Ishikawa (cell line): ENCODE data around the gene PTPN7.

ENCODE experiments used
- CEBPB ChIP-seq: IDR thresholded peaks from 2 replicates; pipeline ENCODE4 v1.6.1; 2012
- CREB1 ChIP-seq: IDR thresholded peaks from 2 replicates; pipeline ENCODE4 v1.6.1; 2012; ENCODE audit warnings: low read depth
- EGR1 ChIP-seq: IDR thresholded peaks from 2 replicates; pipeline ENCODE4 v1.6.1; 2012
- EP300 ChIP-seq: IDR thresholded peaks from 2 replicates; pipeline ENCODE4 v1.6.1; 2012; ENCODE audit warnings: borderline replicate concordance
- FOXM1 ChIP-seq: IDR thresholded peaks from 2 replicates; pipeline ENCODE4 v1.6.1; 2012; ENCODE audit warnings: low read depth, borderline replicate concordance
- MAX ChIP-seq: IDR thresholded peaks from 2 replicates; pipeline ENCODE4 v1.6.1; 2012
- NFIC ChIP-seq: IDR thresholded peaks from 2 replicates; pipeline ENCODE4 v1.6.1; 2012
- RAD21 ChIP-seq: IDR thresholded peaks from 2 replicates; pipeline ENCODE4 v1.6.1; 2012; ENCODE audit warnings: low read depth
- REST ChIP-seq: IDR thresholded peaks from 2 replicates; pipeline ENCODE4 v1.6.1; 2012; ENCODE audit warnings: low read depth, mild to moderate bottlenecking
- TAF1 ChIP-seq: IDR thresholded peaks from 2 replicates; pipeline ENCODE4 v1.6.1; 2012; ENCODE audit warnings: low read depth, mild to moderate bottlenecking
- TCF12 ChIP-seq: IDR thresholded peaks from 2 replicates; pipeline ENCODE4 v1.6.1; 2012; ENCODE audit warnings: low read depth
- TEAD4 ChIP-seq: IDR thresholded peaks from 2 replicates; pipeline ENCODE4 v1.6.1; 2012
- USF1 ChIP-seq: IDR thresholded peaks from 2 replicates; pipeline ENCODE4 v1.6.1; 2012
- YY1 ChIP-seq: IDR thresholded peaks from 2 replicates; pipeline ENCODE4 v1.6.1; 2012; ENCODE audit warnings: low read depth
- ZBTB7A ChIP-seq: IDR thresholded peaks from 2 replicates; pipeline ENCODE4 v1.6.1; 2012; ENCODE audit warnings: low read depth

PTPN7 gene

GRCh38 chr1:202152399-202152798 lies 8.0 kb downstream of the PTPN7 start:
- TF ChIP-seq REST = no peak
- TF ChIP-seq EP300 = no peak
- no peak for TF ChIP-seq MAX
- no peak for TF ChIP-seq EGR1
- TF ChIP-seq CREB1 = no peak
- no peak for TF ChIP-seq TAF1
- no peak for TF ChIP-seq TCF12
- no peak for TF ChIP-seq TEAD4

- TF ChIP-seq FOXM1 (no peak), EGR1 (no peak), REST (no peak), USF1 (no peak), TEAD4 (no peak), ZBTB7A (no peak), CEBPB (no peak), RAD21 (no peak)
These were observed 9.4 kb downstream of the PTPN7 start for GRCh38 chr1:202151045-202151444.

GRCh38 chr1:202150602-202151001 lies 9.8 kb downstream of the PTPN7 start:
- TF ChIP-seq USF1 (no peak), TCF12 (no peak), FOXM1 (no peak), EGR1 (no peak), MAX (no peak), EP300 (no peak), CREB1 (no peak), TAF1 (no peak), TEAD4 (no peak), RAD21 (no peak), YY1 (no peak), ZBTB7A (no peak), CEBPB (no peak), NFIC (no peak), REST (no peak)

- TF ChIP-seq FOXM1 = no peak
- no peak for TF ChIP-seq RAD21
- TF ChIP-seq TCF12 = no peak
- no peak for TF ChIP-seq MAX
- TF ChIP-seq CREB1 = no peak
- no peak for TF ChIP-seq ZBTB7A
- TF ChIP-seq USF1 = no peak
- TF ChIP-seq TEAD4 = no peak
- no peak for TF ChIP-seq REST
- TF ChIP-seq EGR1 = no peak
- TF ChIP-seq TAF1 = no peak
- no peak for TF ChIP-seq CEBPB
- no peak for TF ChIP-seq YY1
- TF ChIP-seq NFIC = no peak
- TF ChIP-seq EP300 = no peak
These were observed 10.2 kb downstream of the PTPN7 start for GRCh38 chr1:202150187-202150586.
